ENCODE measurements around the gene SLC27A4.

Gene SLC27A4

GRCh38 chr9:128339761-128340690, at the start of gene SLC27A4:
SLC27A4 (plus strand) TSS chr9:128340527; CDS start chr9:128343133, 2,606 bp downstream.
- peak; percentile 66 to 73 for DNase-seq (ENCODE audit: low read depth in 1 of 2, low spot score in 1 of 2)

GRCh38 chr9:128292009-128292408, 48.3 kb upstream of the SLC27A4 start:
- DNase-seq (ENCODE audit: low read depth in 1 of 2, low spot score in 1 of 2), result no peak

- no peak for DNase-seq (ENCODE audit: low read depth in 1 of 2, low spot score in 1 of 2)
Measured at GRCh38 chr9:128293091-128293490, 47.2 kb upstream of the SLC27A4 start.

GRCh38 chr9:128294142-128294541, 46.2 kb upstream of the SLC27A4 start:
- DNase-seq (ENCODE audit: low read depth in 1 of 2, low spot score in 1 of 2), result no peak

GRCh38 chr9:128296340-128297220, 43.7 kb upstream of the SLC27A4 start:
- no peak for DNase-seq (ENCODE audit: low read depth in 1 of 2, low spot score in 1 of 2)

- no peak for DNase-seq (ENCODE audit: low read depth in 1 of 2, low spot score in 1 of 2)
Measured at GRCh38 chr9:128297221-128297773, 43.0 kb upstream of the SLC27A4 start.

GRCh38 chr9:128298535-128299482, 41.5 kb upstream of the SLC27A4 start:
- no peak for DNase-seq (ENCODE audit: low read depth in 1 of 2, low spot score in 1 of 2)

GRCh38 chr9:128304136-128304970, 36.0 kb upstream of the SLC27A4 start:
- DNase-seq (ENCODE audit: low read depth in 1 of 2, low spot score in 1 of 2), result no peak

GRCh38 chr9:128304971-128305288, 35.4 kb upstream of the SLC27A4 start:
- DNase-seq (ENCODE audit: low read depth in 1 of 2, low spot score in 1 of 2), result no peak

- no peak for DNase-seq (ENCODE audit: low read depth in 1 of 2, low spot score in 1 of 2)
Measured at GRCh38 chr9:128309551-128309950, 30.8 kb upstream of the SLC27A4 start.

- no peak for DNase-seq (ENCODE audit: low read depth in 1 of 2, low spot score in 1 of 2)
Measured at GRCh38 chr9:128310461-128310860, 29.9 kb upstream of the SLC27A4 start.

- DNase-seq (ENCODE audit: low read depth in 1 of 2, low spot score in 1 of 2), result no peak
Measured at GRCh38 chr9:128314697-128315096, 25.6 kb upstream of the SLC27A4 start.

- DNase-seq (ENCODE audit: low read depth in 1 of 2, low spot score in 1 of 2), result no peak
Measured at GRCh38 chr9:128316421-128316820, 23.9 kb upstream of the SLC27A4 start.

- no peak for DNase-seq (ENCODE audit: low read depth in 1 of 2, low spot score in 1 of 2)
Measured at GRCh38 chr9:128317629-128318028, 22.7 kb upstream of the SLC27A4 start.

- no peak for DNase-seq (ENCODE audit: low read depth in 1 of 2, low spot score in 1 of 2)
Measured at GRCh38 chr9:128321343-128321742, 19.0 kb upstream of the SLC27A4 start.

GRCh38 chr9:128321879-128322403, 18.4 kb upstream of the SLC27A4 start:
- DNase-seq (ENCODE audit: low read depth in 1 of 2, low spot score in 1 of 2), result no peak

- peak; percentile 86 to 87 for DNase-seq (ENCODE audit: low read depth in 1 of 2, low spot score in 1 of 2)
Measured at GRCh38 chr9:128322404-128323211, 17.7 kb upstream of the SLC27A4 start, which contains the start of the genes COQ4 and TRUB2. COQ4 (plus strand) TSS chr9:128322839; CDS start chr9:128322859, 20 bp downstream. TRUB2 (minus strand) TSS chr9:128322447; CDS start chr9:128322408, 39 bp downstream.

GRCh38 chr9:128323212-128323730, 17.1 kb upstream of the SLC27A4 start:
- no peak for DNase-seq (ENCODE audit: low read depth in 1 of 2, low spot score in 1 of 2)

Measured in stimulated activated CD4-positive, alpha-beta T cell treated with anti-CD3 and anti-CD28 coated beads, Interleukin-15, amount 100 ng/mL, for 1 hour (primary cell).